HFFc6 (cell line): ENCODE measurements around the gene WDR26. TPM values are rescaled to one million over a fixed set of nuclear protein-coding genes. Genes with fewer than 3 reads are reported as not detected.

ENCODE experiments used
- DNase-seq: peaks from one replicate; pipeline ENCODE4 v3.0.0-alpha.2; 2018
- H3K27ac Mint-ChIP-seq: 2 replicates; pipeline ENCODE4 v1.8.0; 2020; ENCODE audit warnings: mild to moderate bottlenecking, mixed read lengths
- H3K27me3 Mint-ChIP-seq: 2 replicates; pipeline ENCODE4 v1.8.0; 2021; ENCODE audit warnings: mild to moderate bottlenecking, moderate library complexity, mixed read lengths; ENCODE audit not compliant: insufficient read depth
- H3K36me3 Mint-ChIP-seq: 2 replicates; pipeline ENCODE4 v1.8.0; 2021; ENCODE audit warnings: low read depth, mixed read lengths
- H3K4me1 Mint-ChIP-seq: 2 replicates; pipeline ENCODE4 v1.8.0; 2020; ENCODE audit warnings: low read depth, mixed read lengths
- H3K4me3 Mint-ChIP-seq: 2 replicates; pipeline ENCODE4 v1.8.0; 2020; ENCODE audit warnings: mild to moderate bottlenecking, moderate library complexity, mixed read lengths
- H3K9me3 Mint-ChIP-seq: 2 replicates; pipeline ENCODE4 v1.8.0; 2020; ENCODE audit warnings: mild to moderate bottlenecking, mixed read lengths
- CTCF ChIP-seq: fragments of 200-600 bp; sonication (generic); IDR thresholded peaks from 2 replicates; pipeline ENCODE4 v1.5.0; 2021; ENCODE audit warnings: antibody characterized with exemption, mild to moderate bottlenecking
- microRNA-seq: library from miRNA; unstranded; fragments of <30 nt; microRNA quantifications from one replicate; pipeline ENCODE4, GENCODE V29; 2019
- total RNA-seq, 6 experiments: library from RNA; stranded (reverse); fragmentation: NEBNext Ultra II Directional; extraction: Animal tissue kit (Norgen Biotek cat#: 25700); gene quantifications; 2 replicates in 1 of 6; 3 replicates in 5 of 6; pipeline ENCODE4 v1.2.3, GENCODE V29; 2021

WDR26 gene
- total RNA-seq, 6 experiments from 2014 or later: 85.4 to 105 (median 90.8) TPM

DNA sequence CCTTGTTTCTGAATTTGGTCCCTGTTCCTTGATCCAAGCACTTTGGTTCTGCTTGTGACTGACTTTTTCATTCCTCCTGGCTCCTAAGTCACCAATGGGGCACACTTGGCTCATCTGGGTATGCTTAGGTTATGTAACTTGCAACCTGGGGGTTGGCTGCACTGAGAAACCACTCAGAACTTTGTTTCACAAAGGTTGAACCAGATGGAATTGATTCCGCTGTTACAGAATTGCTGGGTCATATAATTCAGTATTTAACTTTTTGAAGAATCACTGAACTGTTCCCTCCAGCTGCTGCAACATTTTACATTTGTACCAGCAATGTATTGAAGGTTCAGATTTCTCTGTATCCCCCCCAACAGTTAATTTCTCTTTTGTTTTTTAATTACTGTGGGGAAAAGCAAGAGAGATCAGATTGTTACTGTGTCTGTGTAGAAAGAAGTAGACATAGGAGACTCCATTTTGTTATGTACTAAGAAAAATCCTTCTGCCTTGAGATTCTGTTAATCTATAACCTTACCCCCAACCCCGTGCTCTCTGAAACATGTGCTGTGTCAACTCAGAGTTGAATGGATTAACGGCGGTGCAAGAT, 95.1 kb downstream of the WDR26 start:
- no peak for DNase-seq
- H3K27me3 Mint-ChIP-seq: peaks cover 12% of the 10 kb centered on the region
- TF ChIP-seq CTCF: no peak
- peaks cover 27% of the 10 kb centered on the region for H3K9me3 Mint-ChIP-seq
- H3K4me3 Mint-ChIP-seq: no peak overlapping the region
- no peak overlapping the region for H3K27ac Mint-ChIP-seq
- peaks cover 7% of the 10 kb centered on the region for H3K4me1 Mint-ChIP-seq
- H3K36me3 Mint-ChIP-seq: peaks cover 13% of the 10 kb centered on the region

DNA sequence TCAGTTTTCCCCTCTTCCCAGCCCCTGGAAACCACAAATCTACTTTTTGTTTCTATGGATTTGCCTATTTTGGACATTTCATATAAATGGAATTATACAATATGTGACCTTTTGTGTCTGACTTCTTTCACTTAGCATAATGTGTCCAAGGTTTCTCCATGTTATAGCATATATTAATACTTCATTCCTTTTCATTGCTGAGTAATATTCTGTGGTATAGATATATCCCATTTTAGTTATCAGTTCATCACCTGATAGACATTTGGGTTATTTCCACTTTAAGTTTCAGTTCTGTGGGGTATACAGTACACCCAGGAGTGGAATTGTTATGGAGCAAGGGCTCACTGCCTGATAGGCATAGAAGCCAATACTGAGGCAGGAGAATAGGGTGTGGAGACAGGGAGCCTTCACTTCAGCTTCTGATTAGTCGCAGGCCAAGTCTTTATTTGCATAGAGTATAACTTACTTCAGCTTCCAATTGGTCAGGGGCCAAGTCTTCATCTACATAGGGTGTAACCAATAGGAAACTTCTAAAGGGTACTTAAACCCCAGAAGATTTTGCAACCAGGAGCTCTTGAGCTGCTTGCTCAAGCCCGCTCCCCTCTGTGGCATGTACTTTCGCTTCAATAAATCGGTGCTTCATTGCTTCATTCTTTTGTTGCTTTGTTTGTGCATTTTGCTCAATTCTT, 96.3 kb downstream of the WDR26 start:
- Mint-ChIP-seq H3K4me1 (peaks cover 20% of the 10 kb centered on the region), H3K4me3 (no peak overlapping the region), H3K36me3 (peaks cover 13% of the 10 kb centered on the region), H3K27ac (no peak overlapping the region), H3K9me3 (peaks cover 15% of the 10 kb centered on the region), H3K27me3 (peaks cover 12% of the 10 kb centered on the region)
- no peak for TF ChIP-seq CTCF
- DNase-seq: no peak

Small RNA genes lying within 50 kb of the gene (microRNA-seq; reads per million reads assigned to microRNA genes)
- not detected for gene MIR4742

Other genes starting within 250 kb of the WDR26 start
- gene NVL, start 104.6 kb downstream of the WDR26 start, total RNA-seq: 10 to 100 TPM; 21.4 to 24.4 (median 23.0) TPM
- gene CNIH4, start 77.9 kb downstream of the WDR26 start, total RNA-seq: 10 to 100 TPM; 46.7 to 53.7 (median 51.6) TPM
- 10 to 100 TPM; 18.6 to 32.3 (median 30.5) TPM for gene CNIH3, start 181.5 kb upstream of the WDR26 start, total RNA-seq